ENCODE measurements around the gene LIPM.

DNA sequence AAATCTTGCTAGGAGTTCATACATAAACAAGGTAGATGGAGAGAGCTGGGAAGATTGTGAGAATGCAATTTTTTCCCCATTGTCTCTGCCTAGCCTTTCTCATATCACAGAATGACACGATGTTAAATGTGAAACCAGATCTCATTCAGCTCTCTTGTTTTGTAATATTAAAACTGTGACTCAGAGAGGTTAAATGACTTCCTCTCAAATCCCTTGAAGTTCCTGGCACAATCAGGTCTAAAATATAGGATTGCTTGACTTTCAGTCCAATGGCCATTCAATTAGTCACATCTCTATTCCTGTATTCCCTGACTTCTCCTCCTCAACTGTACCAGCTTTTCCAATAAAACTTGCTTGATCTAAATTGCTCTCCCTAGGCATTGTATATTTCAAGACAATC lies 46.0 kb downstream of the LIPM start:
- no peak for TF ChIP-seq CTCF (conservative IDR thresholded peaks at IDR 0.05; ENCODE audit: low read depth, low read length)
- TF ChIP-seq EZH2 (IDR thresholded peaks at IDR 0.05; ENCODE audit: low read length, unreplicated experiment), result no peak
- no peak for TF ChIP-seq EZH2phosphoT487 (IDR thresholded peaks at IDR 0.05; ENCODE audit: borderline replicate concordance, low read length)

Data from PC-3 (cell line).